HEK293 (cell line): ENCODE results near the gene MACF1.
A peak's percentile ranks its signal among the peaks of the same experiment; 100 is the strongest.

Experiments
- CTCF ChIA-PET: fragments of 350-600 bp; formaldehyde crosslinking; extraction: SDS; loops from one replicate; lab custom pipeline; 2021; ENCODE audit warnings: antibody characterized with exemption; lab: Yijun Ruan, JAX
- POLR2A ChIA-PET: fragments of 300-600 bp; formaldehyde crosslinking; extraction: SDS; loops from one replicate; lab custom pipeline; 2020; ENCODE audit warnings: antibody characterized with exemption, inconsistent platforms; lab: Yijun Ruan, JAX
- H3K27ac ChIP-seq: fragments of 200-500 bp; sonication (Bioruptor generic); 2 replicates; pipeline ENCODE4 v1.5.1; 2014; ENCODE audit warnings: low read depth, low read length, control low read depth, inconsistent platforms; ENCODE audit errors: extremely low read depth
- H3K36me3 ChIP-seq, 2 experiments: fragments of 200-500 bp in 1 of 2; sonication (Bioruptor generic) in 1 of 2; 1 replicate in 1 of 2; 2 replicates in 1 of 2; pipeline ENCODE4 v1.5.1; 2014 to 2017; ENCODE audit warnings: inconsistent platforms in 2 of 2, low read length in 2 of 2; ENCODE audit not compliant: control insufficient read depth in 2 of 2, insufficient read depth in 1 of 2
- H3K4me1 ChIP-seq: fragments of 200-500 bp; sonication (Bioruptor generic); 2 replicates; pipeline ENCODE4 v1.5.1; 2014; ENCODE audit warnings: mild to moderate bottlenecking, low read length, inconsistent platforms; ENCODE audit not compliant: control insufficient read depth, insufficient read depth
- H3K4me3 ChIP-seq: 2 replicates; pipeline ENCODE4 v1.5.1; 2011; ENCODE audit warnings: low read depth, mild to moderate bottlenecking, control low read depth, low read length, moderate library complexity
- H3K9me3 ChIP-seq: fragments of 200-500 bp; sonication (Bioruptor generic); 2 replicates; pipeline ENCODE4 v1.5.1; 2014; ENCODE audit warnings: low read depth, low read length, inconsistent platforms; ENCODE audit not compliant: control insufficient read depth, insufficient read depth
- BCL11A ChIP-seq: fragments of 450-650 bp; formaldehyde crosslinking; IDR thresholded peaks from 2 replicates; pipeline ENCODE4 v1.5.1; 2016; ENCODE audit warnings: low read depth, missing biosample characterization, missing genetic modification characterization
- EGR2 ChIP-seq: fragments of 450-650 bp; formaldehyde crosslinking; IDR thresholded peaks from 2 replicates; pipeline ENCODE4 v1.5.1; 2016; ENCODE audit warnings: low read depth, missing biosample characterization, missing genetic modification characterization
- FEZF1 ChIP-seq: fragments of 450-650 bp; formaldehyde crosslinking; IDR thresholded peaks from 2 replicates; pipeline ENCODE4 v1.5.1; 2016; ENCODE audit warnings: missing biosample characterization, missing genetic modification characterization
- SP2 ChIP-seq: fragments of 450-650 bp; formaldehyde crosslinking; IDR thresholded peaks from 2 replicates; pipeline ENCODE4 v1.5.1; 2016; ENCODE audit warnings: missing biosample characterization, missing genetic modification characterization
- SP3 ChIP-seq: fragments of 450-650 bp; formaldehyde crosslinking; IDR thresholded peaks from 2 replicates; pipeline ENCODE4 v1.5.1; 2016; ENCODE audit warnings: missing biosample characterization, missing genetic modification characterization
- ZBTB8A ChIP-seq: fragments of 450-650 bp; formaldehyde crosslinking; IDR thresholded peaks from 2 replicates; pipeline ENCODE4 v1.5.1; 2016; ENCODE audit warnings: missing biosample characterization, missing genetic modification characterization
- ZFHX2 ChIP-seq: fragments of 450-650 bp; formaldehyde crosslinking; conservative IDR thresholded peaks from 2 replicates; pipeline ENCODE4 v1.5.1; 2016; ENCODE audit warnings: missing biosample characterization, missing genetic modification characterization
- ZNF112 ChIP-seq: fragments of 450-650 bp; formaldehyde crosslinking; IDR thresholded peaks from 2 replicates; pipeline ENCODE4 v1.5.0; 2017; ENCODE audit warnings: missing biosample characterization, missing genetic modification characterization
- ZNF157 ChIP-seq: fragments of 450-650 bp; formaldehyde crosslinking; IDR thresholded peaks from 2 replicates; pipeline ENCODE4 v1.5.1; 2016; ENCODE audit warnings: missing biosample characterization, missing genetic modification characterization
- ZNF23 ChIP-seq: fragments of 450-650 bp; formaldehyde crosslinking; IDR thresholded peaks from 2 replicates; pipeline ENCODE4 v1.5.1; 2016; ENCODE audit warnings: missing biosample characterization, missing genetic modification characterization, borderline replicate concordance
- ZNF350 ChIP-seq: fragments of 450-650 bp; formaldehyde crosslinking; IDR thresholded peaks from 2 replicates; pipeline ENCODE4 v1.5.0; 2017; ENCODE audit warnings: missing biosample characterization, mild to moderate bottlenecking, missing genetic modification characterization
- ZNF354C ChIP-seq: fragments of 450-650 bp; formaldehyde crosslinking; IDR thresholded peaks from 2 replicates; pipeline ENCODE4 v1.5.1; 2016; ENCODE audit warnings: missing biosample characterization, missing genetic modification characterization, low read depth, borderline replicate concordance
- ZNF37A ChIP-seq: fragments of 450-650 bp; IDR thresholded peaks from 2 replicates; pipeline ENCODE4 v1.5.1; 2018; ENCODE audit warnings: missing biosample characterization, missing genetic modification characterization
- ZNF473 ChIP-seq: fragments of 450-650 bp; formaldehyde crosslinking; IDR thresholded peaks from 2 replicates; pipeline ENCODE4 v1.5.1; 2017; ENCODE audit warnings: missing biosample characterization, missing genetic modification characterization
- ZNF530 ChIP-seq: fragments of 450-650 bp; formaldehyde crosslinking; IDR thresholded peaks from 2 replicates; pipeline ENCODE4 v1.5.1; 2016; ENCODE audit warnings: low read depth, missing biosample characterization, missing genetic modification characterization
- ZNF600 ChIP-seq: fragments of 450-650 bp; formaldehyde crosslinking; IDR thresholded peaks from 2 replicates; pipeline ENCODE4 v1.5.1; 2016; ENCODE audit warnings: missing biosample characterization, missing genetic modification characterization
- ZNF658 ChIP-seq: fragments of 450-650 bp; formaldehyde crosslinking; IDR thresholded peaks from 2 replicates; pipeline ENCODE4; 2016; ENCODE audit warnings: missing biosample characterization, missing genetic modification characterization
- ZNF660 ChIP-seq: fragments of 450-650 bp; IDR thresholded peaks from 2 replicates; pipeline ENCODE4 v1.5.1; 2018; ENCODE audit warnings: missing biosample characterization, mild to moderate bottlenecking, missing genetic modification characterization
- ZNF776 ChIP-seq: fragments of 450-650 bp; formaldehyde crosslinking; IDR thresholded peaks from 2 replicates; pipeline ENCODE4 v1.5.0; 2017; ENCODE audit warnings: missing biosample characterization, missing genetic modification characterization, borderline replicate concordance
- ZNF843 ChIP-seq: fragments of 450-650 bp; formaldehyde crosslinking; IDR thresholded peaks from 2 replicates; pipeline ENCODE4 v1.5.1; 2016; ENCODE audit warnings: missing biosample characterization, missing genetic modification characterization
- ZSCAN30 ChIP-seq: fragments of 450-650 bp; IDR thresholded peaks from 2 replicates; pipeline ENCODE4 v1.5.1; 2018; ENCODE audit warnings: missing biosample characterization, mild to moderate bottlenecking, missing genetic modification characterization, moderate library complexity
- TF ChIP-seq, protein P1 (sequence below): fragments of 450-650 bp; formaldehyde crosslinking; IDR thresholded peaks from 2 replicates; pipeline ENCODE4 v1.5.1; 2016; ENCODE audit warnings: missing biosample characterization, missing genetic modification characterization
- TF ChIP-seq, protein P2 (sequence below): sonication (generic); formaldehyde crosslinking; IDR thresholded peaks from 2 replicates; pipeline ENCODE4 v1.8.1; 2022; ENCODE audit warnings: mild to moderate bottlenecking, moderate library complexity, missing genetic modification reagents
- TF ChIP-seq, protein P3 (sequence below): fragments of 450-650 bp; formaldehyde crosslinking; IDR thresholded peaks from 2 replicates; pipeline ENCODE4 v1.5.1; 2016; ENCODE audit warnings: missing biosample characterization, missing genetic modification characterization, borderline replicate concordance

The MACF1 gene

DNA sequence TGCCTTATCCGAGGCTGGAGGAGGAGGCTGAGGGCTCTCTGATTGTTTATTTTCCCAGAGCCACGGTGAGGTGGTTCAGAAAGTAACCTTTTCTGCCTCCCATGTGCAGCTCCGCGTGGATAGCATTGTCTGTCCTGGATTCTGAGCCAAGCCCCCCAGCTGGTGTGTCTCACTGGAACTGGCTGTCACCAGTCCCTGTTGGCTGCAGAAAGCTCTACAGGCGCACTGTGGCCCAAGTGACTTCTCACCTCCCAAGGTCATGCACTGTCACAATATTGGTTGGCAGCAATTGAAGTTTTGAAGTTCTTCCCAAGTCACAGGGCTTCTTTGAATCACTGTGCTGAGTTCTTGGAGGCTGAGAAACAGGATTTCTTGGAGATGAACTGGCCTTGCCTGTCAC, 295.2 kb downstream of the MACF1 start:
- TF ChIP-seq, protein P1, sequence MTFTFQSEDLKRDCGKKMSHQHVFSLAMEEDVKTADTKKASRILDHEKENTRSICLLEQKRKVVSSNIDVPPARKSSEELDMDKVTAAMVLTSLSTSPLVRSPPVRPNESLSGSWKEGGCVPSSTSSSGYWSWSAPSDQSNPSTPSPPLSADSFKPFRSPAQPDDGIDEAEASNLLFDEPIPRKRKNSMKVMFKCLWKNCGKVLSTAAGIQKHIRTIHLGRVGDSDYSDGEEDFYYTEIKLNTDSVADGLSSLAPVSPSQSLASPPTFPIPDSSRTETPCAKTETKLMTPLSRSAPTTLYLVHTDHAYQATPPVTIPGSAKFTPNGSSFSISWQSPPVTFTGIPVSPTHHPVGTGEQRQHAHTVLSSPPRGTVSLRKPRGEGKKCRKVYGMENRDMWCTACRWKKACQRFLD (tag by site-specific recombination), result no peak
- TF ChIP-seq ZNF843 (tag by site-specific recombination) (no peak), ZNF530 (no peak), ZNF658 (no peak), ZNF473 (tag by site-specific recombination) (no peak), SP3 (tag by site-specific recombination) (no peak), BCL11A (tag by site-specific recombination) (no peak), ZNF112 (tag by site-specific recombination) (no peak), ZNF660 (tag by site-specific recombination) (no peak), ZNF350 (tag by site-specific recombination) (no peak), ZNF37A (tag by site-specific recombination) (no peak), ZNF23 (tag by site-specific recombination) (no peak), ZNF776 (tag by site-specific recombination) (no peak), ZSCAN30 (tag by site-specific recombination) (no peak), ZNF354C (tag by site-specific recombination) (no peak), FEZF1 (tag by site-specific recombination) (no peak)
- TF ChIP-seq, protein P2, sequence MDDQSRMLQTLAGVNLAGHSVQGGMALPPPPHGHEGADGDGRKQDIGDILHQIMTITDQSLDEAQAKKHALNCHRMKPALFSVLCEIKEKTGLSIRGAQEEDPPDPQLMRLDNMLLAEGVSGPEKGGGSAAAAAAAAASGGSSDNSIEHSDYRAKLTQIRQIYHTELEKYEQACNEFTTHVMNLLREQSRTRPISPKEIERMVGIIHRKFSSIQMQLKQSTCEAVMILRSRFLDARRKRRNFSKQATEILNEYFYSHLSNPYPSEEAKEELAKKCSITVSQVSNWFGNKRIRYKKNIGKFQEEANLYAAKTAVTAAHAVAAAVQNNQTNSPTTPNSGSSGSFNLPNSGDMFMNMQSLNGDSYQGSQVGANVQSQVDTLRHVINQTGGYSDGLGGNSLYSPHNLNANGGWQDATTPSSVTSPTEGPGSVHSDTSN (CRISPR knock-in tag), result no peak
- Histone ChIP-seq H3K4me1 (no peaks in the 10 kb centered on the region), H3K27ac (no peak overlapping the region), H3K9me3 (no peaks in the 10 kb centered on the region), H3K36me3 (no peaks in the 10 kb centered on the region), H3K4me3 (no peak overlapping the region)
- POLR2A ChIA-PET, result no interaction called here
- CTCF ChIA-PET, result no interaction called here

DNA sequence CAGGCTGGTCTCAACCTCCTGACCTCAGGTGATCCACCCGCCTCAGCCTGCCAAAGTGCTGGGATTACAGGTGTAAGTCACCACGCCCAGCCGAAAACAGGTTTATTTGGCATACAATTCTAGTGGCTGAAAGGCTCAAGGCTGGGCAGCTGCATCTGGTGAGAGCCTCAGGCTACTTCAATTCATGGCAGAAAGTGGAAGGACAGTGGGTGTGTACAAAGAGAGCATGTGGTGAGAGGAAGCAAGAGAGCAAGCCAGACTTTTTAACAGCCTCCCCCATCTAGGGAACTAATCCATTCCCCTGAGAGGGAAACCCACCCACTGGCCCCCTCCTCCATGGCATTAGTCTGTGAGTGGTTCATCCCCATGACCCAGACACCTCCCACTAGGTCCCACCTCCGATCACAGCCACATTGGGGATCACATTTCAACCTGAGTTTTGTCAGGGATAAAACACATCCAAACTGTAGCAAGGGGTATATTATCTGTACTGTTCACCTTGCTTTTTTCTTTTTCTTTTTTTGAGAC, 296.4 kb downstream of the MACF1 start:
- CTCF ChIA-PET, result interaction anchor here (0.6 kb wide), 1 partner anchor 402 kb away, joined by 3 read pairs; no protein-coding TSS in a partner anchor

More for the DNA sequence above, 296.4 kb downstream of the MACF1 start:
- no peak for TF ChIP-seq ZNF600 (tag by site-specific recombination)
- TF ChIP-seq, protein P3, sequence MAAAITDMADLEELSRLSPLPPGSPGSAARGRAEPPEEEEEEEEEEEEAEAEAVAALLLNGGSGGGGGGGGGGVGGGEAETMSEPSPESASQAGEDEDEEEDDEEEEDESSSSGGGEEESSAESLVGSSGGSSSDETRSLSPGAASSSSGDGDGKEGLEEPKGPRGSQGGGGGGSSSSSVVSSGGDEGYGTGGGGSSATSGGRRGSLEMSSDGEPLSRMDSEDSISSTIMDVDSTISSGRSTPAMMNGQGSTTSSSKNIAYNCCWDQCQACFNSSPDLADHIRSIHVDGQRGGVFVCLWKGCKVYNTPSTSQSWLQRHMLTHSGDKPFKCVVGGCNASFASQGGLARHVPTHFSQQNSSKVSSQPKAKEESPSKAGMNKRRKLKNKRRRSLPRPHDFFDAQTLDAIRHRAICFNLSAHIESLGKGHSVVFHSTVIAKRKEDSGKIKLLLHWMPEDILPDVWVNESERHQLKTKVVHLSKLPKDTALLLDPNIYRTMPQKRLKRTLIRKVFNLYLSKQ (tag by site-specific recombination), result no peak
- TF ChIP-seq ZBTB8A (tag by site-specific recombination), result no peak
- TF ChIP-seq ZNF157, result no peak
- no peak for TF ChIP-seq SP2 (tag by site-specific recombination)
- peak; percentile 96 for TF ChIP-seq EGR2
- TF ChIP-seq ZFHX2, result peak; percentile 88
- H3K4me1 ChIP-seq, result no peaks in the 10 kb centered on the region
- no peaks in the 10 kb centered on the region for H3K36me3 ChIP-seq
- no peaks in the 10 kb centered on the region for H3K9me3 ChIP-seq
- POLR2A ChIA-PET, result no interaction called here
- no peak overlapping the region for H3K27ac ChIP-seq
- H3K4me3 ChIP-seq, result no peak overlapping the region
